Activated naive CD4-positive, alpha-beta T cell treated with Interleukin-2 at 50 U/mL for 16 hours (primary cell): Measurements from ENCODE around the gene HTR7.
"Not testable (repeated sequence)": the region's sequence is repeated elsewhere in the genome, so short reads cannot be mapped to it uniquely, and the experiment has no call there.

Source experiments
- DNase-seq: peaks from one replicate; pipeline ENCODE4 v3.0.0-alpha.2; 2020

The HTR7 gene

DNA sequence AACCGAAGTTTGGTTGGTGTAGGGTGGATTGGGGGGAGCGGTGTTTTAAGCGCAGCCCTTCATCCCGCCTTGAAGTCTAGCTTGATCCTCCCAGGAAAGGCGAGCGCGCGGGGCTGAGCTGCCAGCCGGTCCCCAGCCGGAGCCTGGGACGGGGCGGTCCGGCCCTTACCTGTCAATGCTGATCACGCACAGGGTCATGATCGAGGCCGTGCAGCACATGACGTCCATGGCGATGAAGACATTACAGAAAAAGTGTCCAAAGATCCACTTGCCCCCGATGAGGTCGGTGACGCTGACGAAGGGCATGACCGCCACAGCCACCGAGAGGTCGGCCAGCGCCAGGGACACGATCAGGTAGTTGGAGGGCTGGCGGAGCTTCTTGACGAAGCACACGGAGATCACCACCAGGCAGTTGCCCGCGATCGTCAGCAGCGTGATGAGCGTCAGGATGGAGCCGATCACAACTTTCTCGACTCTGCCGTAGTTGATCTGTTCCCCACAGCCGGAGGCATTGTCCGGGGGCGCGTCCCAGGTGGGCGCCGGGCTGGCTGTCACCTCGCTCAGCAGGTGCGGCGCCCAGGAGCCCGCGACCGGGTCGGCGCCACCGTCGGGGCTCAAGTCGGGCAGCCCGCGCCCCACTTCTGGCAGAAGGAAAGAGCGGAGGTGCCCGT, 740 bp downstream of the HTR7 start:
- peak; percentile 6 for DNase-seq

DNA sequence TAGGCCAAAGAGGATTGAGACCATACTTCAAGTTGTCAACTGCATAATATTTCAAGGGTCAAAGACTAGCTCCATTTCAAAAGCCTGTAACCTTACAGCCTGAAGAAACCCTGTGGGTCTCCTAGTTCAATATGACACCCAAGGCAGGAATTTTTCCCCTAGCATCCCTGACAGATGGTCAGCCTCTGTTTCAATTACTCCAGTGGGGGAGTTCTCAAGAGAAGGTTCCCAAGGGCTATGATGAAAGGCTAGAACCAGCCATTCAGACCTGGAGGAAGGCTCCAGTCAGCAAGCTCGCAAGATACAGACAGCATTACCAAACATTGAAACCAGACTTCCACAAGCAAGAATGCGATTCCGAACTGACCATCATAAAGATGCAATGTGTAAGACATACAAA, 1.6 kb downstream of the HTR7 start:
- no peak for DNase-seq

DNA sequence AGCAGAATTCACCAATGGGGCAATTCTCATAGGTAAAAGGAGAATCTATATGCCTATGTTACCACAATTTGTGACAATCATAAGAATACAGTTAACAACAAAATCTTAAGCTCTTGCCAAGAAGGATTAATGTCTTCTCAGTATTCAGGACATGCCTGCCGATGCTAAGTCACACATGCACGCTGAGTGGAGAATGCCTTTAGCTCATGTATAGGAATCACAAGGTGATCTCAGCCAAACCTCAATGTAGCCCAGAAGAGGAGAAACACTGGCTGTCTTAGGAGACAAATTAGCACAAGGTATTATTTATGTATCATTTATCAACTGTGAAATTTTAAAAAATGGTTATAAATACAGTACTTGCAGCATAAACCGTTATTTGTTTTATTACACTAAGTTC, 2.7 kb downstream of the HTR7 start:
- DNase-seq = no peak

DNA sequence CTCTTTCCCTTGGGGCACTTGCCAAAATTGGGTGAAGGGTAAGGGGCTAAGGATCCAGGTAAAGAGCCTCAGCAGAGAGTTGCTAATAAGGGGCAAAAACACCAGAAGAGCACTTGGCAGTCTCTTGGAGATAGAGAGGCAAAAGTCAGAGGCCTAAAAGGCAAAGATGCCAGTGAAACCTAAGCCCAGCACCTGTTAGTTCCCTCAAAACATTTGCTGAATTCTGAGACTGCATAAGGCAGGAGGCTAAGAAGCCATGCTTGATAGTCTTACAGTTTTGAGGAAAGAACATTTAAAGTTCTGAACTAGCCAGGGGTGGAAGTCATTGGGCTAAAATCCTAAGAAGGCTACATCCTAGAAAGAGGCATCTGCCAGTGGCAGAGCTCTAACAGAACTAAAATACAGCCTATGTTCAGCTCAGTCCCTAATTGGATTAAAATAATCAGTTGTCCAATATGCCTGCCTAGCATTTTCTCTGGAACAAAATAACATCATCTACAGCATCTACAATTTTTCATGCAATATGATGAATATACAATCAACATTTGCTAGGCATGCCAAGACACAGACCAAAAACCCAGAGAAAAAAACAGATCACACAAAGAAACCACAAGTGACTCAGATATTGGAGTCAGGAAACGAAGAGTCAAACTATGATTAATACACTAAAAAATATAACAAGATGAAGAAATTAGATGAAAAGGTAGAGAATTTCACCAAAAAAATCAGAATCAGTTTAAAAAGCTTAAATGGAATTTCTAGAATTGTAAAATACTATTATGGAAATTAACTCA, 7.7 kb downstream of the HTR7 start:
- no peak for DNase-seq

DNA sequence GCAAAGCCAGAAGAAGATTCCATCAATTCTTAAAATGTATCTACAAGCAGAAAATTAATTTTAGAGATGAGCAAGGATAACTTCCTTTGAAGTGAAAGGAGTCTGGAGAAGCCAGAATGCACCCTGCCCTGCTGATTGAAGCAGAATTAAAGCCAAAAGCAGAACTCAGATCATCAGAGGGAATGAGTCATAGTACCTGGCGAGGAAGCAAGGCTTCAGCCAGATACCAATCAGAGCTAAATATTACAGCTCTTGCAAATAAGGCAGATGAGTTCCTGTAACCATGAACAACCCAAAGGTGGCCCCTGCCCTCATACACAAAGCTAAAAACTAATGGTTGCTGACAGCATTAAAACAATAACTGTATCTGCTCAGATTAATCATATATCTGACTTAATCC, 10.4 kb downstream of the HTR7 start:
- no peak for DNase-seq

DNA sequence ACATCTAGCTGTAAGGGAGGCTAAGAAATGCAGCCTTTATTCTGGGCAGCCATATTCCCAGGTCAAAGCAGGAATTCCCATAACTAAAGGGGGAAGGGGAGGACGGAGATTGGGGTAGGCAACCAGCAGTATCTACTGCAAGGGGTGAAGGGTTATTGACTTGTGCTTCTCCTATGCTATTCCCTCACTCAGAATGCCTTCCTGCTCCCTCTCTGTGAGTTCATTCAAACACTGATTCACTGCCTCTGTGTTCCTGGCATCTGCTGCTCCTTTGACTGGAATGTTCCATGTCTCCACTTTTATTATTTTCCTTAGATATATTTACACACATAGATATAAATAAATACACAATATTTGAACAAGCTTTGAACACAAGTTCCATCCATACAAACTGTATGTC, 11.1 kb downstream of the HTR7 start:
- DNase-seq = no peak

DNA sequence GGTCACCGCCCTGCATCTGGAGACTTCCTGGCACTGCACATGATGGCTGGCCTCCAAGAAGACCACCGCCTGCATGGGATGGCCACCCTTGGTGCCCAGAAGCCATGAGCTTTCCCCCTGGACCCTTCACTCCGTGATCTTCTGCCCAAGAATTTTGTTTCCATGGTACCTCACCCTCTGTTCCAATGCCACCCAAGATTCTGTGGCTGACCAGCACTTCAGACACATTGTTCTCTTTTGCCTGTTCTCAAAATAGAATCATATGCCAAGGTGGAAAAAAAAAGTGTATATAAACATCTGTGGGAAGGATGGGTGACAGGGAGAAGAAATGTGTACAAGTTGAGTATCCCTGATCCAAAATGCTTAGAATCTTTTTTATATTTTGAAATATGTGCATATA, 12.1 kb downstream of the HTR7 start:
- no peak for DNase-seq

DNA sequence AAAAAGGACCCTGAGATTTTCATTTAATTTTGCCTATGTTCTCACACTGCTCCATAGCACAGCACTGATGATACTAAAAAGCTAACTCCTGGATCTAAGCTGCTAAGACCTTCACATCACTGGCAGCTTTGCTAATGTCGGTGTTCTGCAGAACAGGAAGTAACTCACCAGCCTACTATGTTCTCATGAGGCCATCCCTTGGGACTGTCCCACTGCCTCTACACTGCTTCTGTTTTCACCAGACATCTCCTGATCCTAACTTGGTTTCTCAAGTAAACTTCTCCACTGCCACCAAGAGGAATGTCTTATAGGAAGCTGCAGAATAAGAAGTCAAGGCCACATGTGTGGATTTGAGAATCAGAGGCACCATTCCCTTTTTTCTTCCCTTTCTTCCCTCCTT, 15.1 kb downstream of the HTR7 start:
- no peak for DNase-seq

DNA sequence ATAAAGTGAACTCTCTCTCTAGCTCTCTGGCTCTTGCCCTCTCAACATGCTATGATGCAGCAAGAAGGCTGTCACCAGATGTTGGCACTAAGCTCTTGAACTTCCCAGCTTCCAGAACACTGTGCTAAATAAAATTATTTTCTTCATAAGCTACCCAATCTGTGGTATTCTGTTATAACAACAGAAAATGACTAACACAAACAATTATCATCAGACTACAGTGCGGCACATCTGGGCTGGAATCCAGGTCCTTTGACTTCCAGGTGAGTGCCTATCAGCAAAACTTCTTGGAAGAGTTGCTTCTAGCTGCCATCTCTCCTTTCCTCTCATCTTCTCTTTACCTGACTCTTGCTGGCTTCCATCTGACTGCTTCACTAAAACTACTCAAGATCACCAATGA, 20.4 kb downstream of the HTR7 start:
- DNase-seq = no peak

DNA sequence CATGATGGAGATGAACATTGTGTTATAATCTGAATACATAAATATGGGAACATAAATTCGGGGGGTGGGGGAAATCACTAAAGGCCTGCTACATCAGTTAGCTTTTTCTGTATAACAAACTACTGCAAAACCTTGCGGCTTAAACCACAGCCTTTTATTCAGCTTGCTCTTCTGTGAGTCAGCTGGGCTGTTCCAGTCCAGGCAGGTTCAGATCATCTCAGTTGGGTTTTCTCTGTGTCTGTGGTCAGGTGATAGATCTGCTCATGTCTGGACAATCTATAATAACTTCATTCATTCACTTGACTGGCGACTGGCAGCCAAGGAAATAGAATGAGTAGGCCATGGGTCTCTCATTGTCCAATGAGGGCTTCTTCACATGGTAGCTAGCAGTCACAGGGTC, 23.5 kb downstream of the HTR7 start:
- no peak for DNase-seq

DNA sequence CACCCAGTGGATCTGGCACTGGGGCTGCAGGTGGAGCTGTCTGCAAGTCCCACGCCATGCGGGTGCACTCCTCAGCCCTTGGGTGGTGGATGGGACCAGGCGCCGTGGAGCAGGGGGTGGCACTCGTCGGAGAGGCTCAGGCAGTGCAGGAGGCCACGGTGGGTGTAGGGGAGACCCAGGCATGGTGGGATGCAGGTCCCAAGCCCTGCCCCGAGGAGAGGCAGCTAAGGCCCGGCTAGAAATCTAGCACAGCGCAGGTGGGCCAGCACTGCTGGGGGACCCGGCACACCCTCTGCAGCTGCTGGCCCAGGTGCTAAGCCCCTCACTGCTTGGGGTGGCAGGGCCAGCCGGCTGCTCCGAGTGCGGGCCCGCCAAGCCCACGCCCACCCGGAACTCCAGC, 25.7 kb downstream of the HTR7 start:
- DNase-seq = no peak

DNA sequence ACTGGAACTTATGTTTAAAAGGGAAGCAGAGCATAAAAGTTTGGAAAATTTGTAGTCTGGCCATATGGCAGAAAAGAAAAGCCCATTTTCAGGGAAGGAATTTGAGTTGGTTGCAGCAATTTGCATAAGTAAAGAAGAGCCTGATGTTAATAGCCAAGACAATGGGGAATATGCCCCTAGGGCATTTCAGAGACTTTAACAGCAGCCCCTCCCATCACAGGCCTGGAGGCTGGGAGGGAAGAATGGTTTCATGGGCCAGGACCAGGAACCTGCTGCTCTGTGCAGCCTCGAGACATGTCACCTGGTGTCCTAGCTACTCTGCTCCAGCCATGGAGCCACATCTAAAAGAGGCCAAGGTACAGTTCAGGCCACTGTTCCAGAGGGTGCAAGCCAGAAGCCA, 35.3 kb downstream of the HTR7 start:
- DNase-seq = no peak

DNA sequence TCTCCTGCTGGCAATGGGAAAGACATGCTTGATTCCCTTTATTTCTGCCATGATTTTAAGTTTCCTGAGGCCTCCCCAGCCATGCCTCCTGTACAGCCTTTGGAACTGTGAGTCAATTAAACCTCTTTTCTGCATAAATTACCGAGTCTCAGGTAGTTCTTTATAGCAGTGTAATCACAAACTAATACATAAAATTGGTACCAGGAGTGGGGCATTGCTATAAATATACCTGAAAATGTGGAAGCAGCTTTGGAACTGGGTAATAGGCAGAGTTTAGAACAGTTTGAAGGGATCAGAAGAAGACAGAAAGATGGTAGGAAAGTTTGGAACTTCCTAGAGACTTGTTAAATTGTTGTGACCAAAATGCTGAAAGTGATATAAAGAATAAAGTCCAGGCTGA, 36.0 kb downstream of the HTR7 start:
- not testable (repeated sequence) for DNase-seq

DNA sequence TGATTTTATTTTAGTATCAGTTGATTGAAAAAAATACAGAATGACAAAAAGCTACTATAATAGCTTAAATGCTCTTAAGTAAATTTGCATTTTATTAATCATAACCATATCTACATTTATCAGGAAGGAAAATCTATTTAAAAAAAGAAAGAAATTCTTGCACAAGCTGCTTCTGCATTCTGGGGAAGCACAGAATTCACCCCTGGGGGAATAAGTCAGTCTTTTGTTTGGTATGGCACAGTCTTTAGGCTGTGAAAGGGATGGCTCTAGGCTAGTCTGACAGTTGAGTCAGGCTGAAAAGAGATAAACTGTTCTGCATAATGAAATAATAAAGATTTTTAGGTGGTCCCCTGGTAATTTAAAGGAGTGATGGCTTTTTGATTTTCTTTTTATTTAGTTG, 37.9 kb downstream of the HTR7 start:
- DNase-seq = no peak

DNA sequence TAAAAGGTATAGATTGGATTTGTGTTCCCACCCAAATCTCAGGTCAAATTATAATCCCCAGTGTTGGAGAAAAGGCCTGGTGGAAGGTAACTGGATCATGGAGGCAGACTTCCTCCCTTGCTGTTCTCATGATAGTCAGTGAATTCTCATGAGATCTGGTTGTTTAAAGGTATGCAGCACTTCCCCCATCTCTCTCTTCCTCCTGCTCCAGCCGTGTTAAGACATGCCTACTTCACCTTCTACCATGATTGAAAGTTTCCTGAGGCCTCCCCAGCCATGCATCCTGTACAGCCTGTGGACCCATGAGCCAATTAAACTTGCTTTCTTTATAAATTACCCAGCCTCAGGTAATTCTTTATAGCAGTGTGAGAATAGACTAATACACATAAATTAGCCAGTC, 39.1 kb downstream of the HTR7 start:
- DNase-seq = no peak

DNA sequence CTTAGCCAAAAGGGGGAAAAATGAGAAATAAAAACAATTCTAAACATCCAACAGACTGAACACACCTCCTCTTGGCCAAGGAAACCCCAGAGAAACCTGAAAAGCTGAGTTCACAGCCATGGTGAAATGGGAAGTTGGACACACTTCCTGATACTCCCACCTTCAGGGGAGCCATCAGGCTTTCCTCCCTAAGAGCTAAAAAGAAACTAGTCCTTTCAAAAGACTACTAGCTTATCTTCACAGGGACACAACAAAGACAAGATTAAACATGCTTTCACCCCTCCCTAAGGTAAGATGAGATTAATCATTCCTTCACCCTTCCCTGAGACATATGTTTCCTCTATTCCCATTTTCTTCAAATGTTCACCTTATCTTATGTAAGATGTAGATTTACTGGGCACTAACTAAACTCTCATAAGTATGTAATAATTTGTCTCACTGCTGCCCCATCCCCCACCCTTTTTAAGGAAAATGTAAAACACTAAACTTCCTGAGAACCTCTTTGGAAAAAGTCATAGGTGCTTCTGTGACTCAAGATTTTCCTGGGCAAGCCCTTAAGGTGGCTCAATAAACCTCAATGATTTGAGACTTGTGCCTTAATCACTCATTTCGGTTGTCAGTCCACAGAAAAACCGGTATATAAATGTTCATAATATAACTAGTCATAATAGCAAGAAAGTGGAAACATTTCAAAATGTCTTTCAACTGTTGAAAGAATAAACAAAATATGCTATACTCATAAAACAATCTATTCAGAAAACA, 40.5 kb downstream of the HTR7 start:
- no peak for DNase-seq

DNA sequence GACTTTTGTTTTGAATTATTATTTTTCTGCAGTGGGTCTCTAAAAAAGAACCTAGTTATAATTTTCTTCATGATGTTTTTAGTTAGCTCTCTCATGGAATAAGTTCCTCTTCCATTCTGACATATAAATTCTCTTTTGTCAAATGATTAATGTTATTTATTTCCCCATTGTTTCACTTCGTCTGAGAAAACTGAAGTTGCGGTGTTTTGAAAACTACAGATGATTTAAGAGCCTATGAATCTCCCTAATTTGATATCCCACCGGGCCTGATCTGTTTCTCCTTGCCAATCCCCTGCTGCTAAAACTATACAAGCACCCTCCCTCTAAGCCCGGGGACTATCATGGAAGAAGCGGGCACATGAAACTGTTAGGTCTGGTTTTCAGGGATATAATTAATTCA, 41.4 kb downstream of the HTR7 start:
- no peak for DNase-seq

DNA sequence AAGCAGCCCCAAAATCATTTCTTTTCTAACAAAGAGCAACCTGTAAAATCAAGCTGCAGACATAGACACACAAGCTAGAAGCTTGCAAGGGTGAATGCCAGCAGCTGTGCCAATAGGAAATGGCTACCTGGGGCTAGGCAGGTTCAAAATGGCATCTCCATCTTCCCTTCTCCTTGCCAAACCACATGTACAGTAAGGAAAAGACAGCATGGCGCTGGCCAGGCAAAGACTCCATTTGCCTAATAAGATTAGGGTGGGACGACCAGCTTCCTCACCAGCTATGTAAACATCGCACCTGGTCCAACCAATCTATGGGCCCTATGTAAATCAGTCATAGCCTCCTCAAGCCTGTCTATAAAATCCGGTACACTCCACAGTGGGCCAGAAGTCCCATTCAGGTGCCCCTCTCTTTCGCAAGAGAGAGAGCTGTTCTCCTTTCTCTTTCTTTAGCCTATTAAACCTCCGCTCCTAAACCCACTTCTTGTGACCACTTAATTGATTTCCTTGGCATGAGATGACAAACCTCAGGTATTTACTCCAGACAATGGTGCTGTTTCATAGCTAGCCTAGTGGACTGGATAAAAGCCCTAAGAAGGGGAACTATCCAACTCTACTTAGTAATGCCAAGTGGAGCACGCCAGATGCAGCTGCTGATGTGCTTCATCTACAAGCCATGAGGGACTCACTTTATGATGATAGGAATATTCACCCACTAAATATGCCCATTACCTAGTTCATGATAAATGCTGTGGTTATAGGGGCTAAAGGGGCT, 44.1 kb downstream of the HTR7 start:
- DNase-seq = no peak

DNA sequence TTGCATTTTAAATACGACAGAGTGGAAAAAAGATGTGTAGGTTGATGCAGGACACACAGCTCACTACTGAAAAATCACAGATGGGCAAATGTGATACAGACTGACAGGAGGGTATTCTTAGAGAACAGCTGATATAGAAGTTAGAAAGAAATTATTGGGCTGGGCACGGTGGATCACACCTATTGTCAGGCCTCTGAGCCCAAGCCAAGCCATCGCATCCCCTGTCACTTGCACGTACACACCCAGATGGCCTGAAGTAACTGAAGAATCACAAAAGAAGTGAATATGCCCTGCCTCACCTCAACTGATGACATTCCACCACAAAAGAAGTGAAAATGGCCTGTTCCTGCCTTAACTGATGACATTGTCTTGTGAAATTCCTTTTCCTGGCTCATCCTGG, 50.7 kb downstream of the HTR7 start:
- DNase-seq = not testable (repeated sequence)

DNA sequence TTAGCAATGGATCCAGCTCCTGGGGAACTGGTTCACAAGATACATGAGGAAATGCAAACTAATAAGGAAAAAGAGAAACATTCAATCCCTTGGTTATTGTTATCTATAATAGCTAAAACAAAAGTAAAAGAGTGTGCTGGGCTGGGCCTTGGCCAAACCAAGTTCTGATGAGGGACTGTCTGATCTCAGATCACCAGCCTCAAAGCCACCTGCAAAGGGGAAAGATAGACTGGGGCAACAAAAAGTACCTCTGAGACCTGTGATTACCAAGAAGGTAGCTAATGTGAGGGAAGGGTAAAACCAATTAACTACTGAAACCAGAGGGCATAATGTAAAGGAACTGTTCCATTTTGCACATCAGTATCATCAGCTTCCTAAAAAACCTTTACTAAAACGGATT, 51.2 kb downstream of the HTR7 start:
- no peak for DNase-seq

DNA sequence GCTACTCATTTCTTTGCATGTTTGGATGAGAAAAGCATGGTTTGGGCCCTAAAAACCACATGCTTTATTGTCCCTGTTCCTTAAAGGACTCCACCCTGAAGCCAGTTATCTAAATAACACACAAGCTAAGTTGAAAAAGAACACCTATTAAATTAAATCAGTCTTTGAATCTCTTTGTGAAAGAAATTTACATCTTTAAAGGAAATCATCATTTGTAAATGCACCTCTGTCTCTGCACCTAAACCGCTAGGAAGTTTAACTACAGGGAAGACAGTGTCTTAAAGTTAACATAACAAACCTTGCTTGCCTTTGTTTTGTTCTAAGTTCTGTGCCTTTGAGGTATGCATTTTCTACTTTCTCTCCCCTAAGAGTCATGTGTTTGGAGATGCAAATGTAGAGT, 52.6 kb downstream of the HTR7 start:
- DNase-seq = no peak

DNA sequence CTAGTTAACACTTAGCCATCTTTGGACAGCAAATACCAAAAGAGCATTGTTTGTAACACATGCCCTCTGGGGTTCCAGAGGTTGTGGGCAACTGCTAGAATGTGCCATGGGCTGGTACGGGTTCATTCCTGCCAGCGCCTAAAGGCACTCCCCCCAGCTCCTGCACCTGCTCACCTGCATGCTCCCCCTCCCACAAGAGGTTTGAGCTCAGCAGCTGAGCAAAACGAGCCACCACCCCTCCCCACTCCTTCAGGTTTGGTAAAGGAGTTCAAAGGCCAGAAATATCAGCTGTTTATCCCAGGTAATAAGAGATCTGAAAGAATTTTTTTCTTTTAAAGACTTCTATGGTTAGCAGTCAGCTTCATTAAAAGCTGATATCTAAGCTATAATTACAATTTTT, 53.5 kb downstream of the HTR7 start:
- no peak for DNase-seq

DNA sequence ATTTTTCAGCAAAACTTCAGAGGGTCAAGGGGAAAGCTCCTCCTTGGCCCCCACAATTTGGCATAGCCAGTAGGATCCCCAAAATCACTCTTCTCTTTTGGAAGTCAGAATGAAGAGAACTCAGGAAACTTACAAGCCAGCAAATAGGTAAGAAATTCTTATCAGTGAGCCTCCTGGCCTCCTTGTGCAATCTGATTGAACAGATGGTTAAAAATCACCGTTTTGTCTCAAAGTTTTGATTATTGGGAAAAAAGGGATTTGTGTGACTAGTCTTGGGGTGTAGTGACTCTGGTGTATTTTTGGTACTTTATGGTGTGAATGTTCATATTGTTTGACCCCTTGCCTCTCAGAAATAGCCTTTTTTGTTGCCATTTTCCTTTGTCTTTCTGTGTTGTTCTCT, 56.2 kb downstream of the HTR7 start:
- DNase-seq = no peak
